ENCODE data around the gene PNP.
"Not testable (repeated sequence)": the region's sequence is repeated elsewhere in the genome, so short reads cannot be mapped to it uniquely, and the experiment has no call there.

PNP gene

DNA sequence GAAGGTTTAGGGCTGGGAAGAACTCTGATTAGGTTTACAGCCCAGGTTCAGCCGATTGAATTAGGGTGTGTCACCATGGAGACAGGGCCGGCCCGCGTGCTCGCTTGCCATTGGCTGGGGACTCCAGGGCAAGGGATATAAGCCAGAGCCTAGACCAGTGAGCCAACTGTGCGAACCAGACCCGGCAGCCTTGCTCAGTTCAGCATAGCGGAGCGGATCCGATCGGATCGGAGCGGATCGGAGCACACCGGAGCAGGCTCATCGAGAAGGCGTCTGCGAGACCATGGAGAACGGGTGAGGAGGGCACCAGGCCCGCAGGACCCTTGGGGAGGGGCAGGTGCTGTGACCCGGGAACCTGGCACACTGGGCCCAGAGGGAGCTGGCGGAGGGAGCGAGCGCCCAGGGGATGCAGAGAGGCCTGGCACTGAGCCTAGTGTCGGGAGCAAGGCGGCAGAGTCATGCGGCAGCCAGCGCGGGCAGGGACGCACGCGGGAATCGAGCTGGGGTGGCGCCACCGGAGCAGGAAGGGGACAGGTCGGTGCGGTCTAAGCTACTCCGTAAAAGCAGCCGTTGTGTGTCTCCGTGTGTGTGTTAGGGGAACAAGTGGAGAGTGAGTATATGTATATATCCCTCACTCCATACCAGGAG, at the start of gene PNP:
TSS of gene PNP (plus strand) at position 165 of the 648 bp plus-strand sequence. CDS start at position 284, 119 bp downstream.
- peak; percentile 30 to 92 (median 78) for DNase-seq

DNA sequence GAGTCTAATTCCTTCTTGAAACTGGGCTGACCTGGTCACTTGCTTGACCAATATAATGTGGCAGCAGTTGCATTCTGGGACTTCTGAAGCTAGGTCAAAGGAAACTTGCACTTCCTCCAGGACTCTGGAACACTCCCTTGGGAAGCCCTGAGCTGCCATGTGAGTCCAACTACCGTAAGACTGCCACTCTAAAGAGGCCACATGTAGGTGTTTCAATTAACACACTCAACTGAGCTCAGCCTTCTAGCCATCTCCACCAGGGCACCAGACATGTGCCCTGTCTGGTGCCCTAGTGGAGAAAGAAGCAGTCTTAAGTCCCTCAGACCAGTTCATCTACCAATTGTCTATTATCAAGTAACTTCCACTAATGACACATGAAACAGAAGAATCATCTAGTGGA, 49.8 kb upstream of the PNP start:
- no peak for DNase-seq

DNA sequence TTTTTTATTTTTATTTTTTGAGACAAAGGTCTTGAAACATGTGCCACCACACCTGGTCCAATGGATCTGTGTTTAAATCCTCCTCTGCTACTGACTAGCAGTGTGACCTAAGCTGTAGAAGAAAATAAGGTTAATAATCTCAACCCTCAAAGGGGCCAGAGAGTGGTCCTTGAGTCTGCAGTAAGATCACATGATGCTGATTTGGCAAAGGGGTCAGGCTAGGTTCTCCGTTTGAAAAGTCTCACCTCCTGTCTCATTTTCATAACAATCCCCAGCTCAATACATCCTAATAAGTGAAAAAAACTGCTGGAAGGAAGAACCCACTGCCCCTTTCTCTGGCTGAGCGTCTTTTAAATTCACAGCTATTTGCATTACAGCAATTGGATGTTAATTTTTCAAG, 47.9 kb upstream of the PNP start:
- DNase-seq: no peak

DNA sequence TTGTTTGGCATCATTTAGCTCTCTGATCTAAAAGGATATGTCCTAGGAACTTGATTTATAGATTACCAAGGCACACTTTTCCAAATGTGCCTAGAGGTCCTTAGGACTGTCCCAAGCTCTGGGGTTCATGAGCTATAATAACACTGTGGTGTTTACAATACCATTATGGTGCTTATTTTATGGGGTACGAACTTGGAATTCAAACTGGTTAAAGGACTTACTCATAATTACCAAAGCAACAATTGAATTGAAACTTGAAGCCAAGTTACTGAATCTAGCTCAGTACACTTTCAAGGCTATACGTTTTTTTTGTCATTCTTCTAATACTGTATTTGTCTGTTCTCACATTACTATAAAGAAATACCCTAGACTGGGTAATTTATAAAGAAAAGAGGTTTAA, 46.3 kb upstream of the PNP start:
- no peak for DNase-seq

DNA sequence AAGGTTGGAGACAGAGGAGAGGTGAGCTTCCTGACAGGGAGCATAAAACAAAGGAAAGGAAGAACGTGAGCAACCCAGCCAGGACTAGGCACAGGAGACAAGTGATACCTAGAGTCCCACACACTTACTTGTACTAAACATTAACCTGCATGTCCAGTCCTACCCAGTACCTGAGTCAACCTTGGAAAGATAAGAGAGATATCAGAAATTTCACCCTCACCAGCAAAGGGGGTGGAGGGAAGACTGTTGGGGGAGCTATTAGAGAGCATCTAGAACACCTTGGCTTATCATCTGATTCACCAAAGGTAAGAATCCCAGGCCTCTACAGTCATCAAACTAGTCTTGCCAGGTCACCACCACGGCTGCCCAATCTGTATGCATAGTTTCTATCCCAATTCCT, 44.4 kb upstream of the PNP start:
- DNase-seq: no peak

DNA sequence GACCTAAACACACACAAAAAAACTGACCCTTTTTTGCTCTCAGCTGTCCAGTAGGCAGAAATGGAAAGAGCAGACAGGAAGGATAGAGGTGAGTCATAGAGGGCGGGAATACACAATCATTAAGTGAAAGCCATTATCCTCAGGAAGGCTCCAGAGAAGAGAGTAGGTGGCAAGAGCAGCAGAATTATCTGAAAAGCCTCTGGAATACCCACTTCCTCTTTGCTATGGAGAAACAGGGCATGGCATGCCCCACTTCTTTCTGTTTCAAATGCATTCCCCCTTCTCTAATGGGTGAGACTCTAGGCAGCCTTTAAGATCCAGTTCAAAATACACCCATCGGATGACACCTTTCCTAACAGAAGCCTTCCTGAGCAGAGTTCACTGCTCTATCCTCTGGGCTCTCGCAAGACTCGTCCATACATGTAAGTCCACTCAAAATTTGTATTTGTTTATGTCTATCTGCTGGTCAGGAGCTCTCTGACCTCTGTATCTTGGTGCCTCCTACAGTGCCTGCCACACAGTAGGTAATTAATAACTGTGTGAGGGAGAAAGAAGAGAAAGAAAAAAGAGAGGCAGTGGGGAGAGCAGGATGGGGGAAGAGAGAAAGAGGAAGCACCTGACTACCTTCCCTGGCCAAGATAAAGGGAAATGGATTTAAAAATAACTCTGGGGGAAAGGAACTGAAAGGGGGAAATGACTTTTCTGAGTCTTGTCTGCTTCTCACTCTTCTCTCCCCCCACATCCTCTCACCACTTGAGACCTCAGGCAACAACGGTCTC, 41.8 kb upstream of the PNP start:
- peak in 1 of 51 donors; percentile 13 for DNase-seq

DNA sequence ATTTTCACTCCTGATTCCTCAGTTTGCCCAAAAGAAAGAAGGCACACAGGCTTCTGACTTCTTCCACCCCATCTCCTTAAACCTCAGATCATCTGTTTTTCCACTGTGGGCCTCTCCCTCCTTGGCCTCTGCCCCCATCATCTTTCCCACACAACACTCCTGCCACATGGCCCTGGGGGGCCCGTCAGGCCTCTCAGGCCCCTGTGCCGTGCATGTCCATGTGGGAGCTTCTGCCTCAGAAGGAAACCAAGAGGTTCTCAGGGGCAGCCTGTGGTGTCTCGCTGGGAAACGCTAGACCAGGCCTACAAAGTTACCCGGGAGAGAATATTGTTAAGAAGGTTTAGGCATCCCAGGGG, 41.2 kb upstream of the PNP start:
- DNase-seq: no peak

DNA sequence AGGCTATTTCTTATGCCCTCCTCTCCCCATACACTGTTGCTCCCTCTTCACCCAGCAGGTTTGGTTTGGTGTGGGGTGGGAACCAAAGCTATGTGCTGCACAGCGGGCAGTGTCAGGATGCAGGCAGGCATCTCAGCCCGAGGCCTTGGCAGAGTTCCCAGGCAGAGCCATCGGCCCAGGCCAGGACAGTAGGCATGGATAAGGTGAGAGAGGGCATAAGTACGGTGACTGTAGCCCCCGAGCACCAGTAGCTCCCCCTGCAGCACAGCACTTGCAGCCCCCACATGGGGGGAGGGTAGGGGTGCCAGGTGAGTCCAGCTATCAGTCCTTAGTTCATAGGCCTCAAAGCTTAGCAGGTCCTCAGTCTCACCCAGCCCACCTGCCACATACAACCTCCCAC, 40.4 kb upstream of the PNP start:
- no peak for DNase-seq

DNA sequence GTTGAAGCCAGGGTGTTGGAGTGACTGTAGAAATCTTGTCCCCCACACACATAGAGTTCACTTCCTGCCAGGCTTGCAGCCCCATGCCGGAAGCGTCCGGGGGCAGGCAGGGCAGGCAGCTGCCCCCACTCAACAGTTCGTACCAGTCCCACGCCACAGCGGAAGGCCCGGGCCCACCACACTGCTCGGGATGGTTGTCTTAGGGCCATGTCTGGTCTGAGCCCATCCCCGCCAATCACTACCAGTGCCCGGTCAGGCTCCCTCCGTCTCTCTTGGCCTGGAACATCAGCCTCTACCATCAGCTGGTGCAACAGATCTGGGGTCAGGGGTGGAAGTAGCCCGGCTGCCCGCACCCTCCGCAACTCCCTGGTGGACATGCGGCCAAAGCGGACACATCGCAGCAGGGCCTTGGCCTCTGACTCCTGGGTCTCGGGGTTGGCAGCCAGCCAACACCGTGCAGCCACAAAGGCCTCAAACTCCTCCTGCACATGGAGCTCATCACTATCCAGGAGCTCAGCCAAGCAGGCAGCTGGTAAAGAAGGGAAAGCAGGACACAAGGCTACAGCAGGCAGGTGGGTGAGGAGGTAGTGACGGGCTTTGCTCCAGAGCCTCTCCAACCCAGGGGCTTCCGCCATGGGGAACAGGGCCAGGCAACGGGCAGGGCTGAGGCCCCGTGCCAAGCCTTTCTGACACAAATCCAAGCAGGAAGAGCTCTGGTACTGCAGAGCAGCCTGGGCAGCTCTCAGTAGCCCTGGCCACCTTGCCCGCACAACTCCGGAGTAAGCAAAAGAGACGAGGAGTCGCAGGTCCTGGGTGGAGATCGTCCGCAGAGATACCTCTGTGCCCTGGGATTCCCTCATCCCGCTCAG, 39.2 kb upstream of the PNP start:
- DNase-seq: peak in 31 of 51 donors; percentile 3 to 60 (median 34)

DNA sequence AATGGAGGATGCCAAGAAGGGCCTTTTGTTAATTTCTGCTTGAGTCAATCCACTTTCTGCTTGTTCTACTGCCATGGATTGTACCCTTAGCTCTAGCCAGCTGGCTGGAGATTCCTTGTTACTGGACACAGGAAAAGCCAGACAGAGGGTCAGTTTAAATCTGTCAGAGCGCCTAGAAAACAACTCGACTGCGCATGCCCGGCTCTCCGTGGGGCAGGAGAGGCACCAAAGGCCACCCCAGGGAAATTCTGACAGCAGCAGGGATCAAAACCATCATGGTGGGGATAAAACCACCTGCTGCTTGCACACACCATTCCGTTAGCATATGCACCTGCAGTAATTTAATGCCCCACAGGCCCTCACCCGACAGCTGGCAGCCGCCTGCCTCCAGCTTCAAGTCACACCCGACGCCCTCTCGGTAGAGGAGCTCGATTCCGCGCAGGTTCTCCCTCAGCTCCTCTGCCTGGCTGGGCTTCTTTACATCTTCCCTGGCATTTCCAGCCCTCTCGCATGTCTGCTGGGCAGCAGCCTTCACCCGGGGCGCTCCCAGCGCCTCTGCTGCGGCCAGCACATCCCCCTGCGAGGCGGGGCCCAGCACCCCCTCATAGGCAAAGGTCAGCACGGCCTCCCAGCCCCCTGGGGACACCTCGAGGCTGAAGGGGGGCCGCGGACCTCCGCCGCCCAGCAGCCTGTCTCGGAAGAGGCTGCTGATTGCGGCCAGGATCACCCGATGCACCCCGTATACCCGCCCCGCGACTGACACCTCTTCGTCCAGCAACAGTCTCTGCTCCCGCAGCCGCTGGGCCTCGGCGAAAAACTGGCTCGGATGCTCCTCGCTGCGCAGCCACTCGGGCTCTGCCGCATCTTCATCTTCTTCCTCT, 34.3 kb upstream of the PNP start:
- DNase-seq: peak in 47 of 51 donors; percentile 19 to 82 (median 66)

DNA sequence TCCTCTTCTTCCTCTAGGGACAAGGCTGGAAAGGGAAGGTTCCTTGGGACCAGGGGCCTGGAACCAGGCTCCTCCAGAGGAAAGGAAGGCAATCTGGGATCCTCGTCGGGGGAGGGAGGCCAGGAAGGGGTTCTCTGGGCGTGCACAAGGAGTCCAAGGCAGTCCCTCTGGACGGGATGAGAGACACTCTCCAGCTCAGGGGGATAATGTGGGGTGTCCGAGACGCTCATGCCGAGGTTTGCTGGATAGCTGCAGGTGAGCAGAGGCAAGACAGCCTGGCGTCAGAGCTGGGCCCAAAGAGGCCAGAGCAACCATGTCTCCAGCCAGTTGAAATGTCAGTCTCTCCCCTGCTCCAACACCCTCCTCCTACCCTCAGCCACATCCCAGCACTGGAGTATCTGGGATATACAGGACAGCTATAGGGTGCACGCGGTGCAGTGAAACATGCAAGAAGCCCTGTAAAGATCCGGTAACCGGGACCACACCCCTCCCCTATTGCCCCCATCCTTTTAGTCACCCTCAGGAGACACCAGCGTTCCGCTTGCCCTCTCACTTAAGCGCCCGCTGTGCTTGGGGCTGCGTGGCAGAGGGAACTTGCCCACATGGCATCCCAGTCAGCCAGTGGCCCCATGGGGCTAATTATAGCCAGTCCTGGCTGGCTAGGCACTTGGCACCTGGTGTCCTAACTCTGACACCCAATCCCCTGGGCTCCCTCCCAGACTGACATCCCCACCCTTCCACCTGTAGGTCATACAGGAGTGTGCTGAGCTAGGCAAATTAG, 33.4 kb upstream of the PNP start, which contains the start of gene KLHL33:
TSS of gene KLHL33 (minus strand) at position 585 of the 781 bp plus-strand sequence. CDS start at position 230, 355 bp downstream.
- DNase-seq: peak in 1 of 51 donors; percentile 5

DNA sequence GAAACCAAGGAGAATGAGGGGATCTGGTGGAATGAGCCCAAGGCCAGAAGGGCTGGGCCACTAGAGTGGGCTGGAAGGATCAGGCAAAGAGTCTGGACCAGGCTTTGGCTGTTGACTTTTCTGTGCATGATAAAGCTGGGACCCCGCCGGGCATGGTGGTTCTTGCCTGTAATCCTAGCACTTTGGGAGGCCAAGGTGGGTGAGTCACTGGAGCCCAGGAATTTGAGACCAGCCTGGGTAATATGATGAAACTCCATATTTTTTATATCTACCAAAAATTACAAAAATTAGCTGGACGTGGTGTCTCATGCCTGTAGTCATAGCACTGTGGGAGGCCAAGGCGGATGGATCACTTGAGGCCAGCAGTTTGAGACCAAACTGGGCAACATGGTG, 32.8 kb upstream of the PNP start:
- no peak for DNase-seq

DNA sequence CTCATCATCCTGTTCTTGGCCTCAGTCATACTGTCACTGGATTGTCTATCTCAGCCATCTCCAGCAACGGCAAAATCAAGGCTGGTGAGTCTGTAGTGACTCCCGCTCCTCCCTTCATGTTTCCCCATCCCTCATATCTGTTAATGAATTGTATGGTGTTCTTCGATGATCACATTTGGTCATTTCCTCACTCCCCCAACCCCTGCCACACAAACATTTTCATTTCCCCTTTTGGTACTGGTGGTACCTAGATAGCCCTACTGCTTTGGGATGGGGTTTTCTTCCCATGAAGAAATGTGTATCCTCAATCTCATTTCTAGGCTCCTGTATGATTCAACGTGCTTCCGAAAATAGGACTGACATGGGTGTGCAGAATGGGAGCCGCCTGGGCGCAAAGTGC, 30.5 kb upstream of the PNP start:
- no peak for DNase-seq

DNA sequence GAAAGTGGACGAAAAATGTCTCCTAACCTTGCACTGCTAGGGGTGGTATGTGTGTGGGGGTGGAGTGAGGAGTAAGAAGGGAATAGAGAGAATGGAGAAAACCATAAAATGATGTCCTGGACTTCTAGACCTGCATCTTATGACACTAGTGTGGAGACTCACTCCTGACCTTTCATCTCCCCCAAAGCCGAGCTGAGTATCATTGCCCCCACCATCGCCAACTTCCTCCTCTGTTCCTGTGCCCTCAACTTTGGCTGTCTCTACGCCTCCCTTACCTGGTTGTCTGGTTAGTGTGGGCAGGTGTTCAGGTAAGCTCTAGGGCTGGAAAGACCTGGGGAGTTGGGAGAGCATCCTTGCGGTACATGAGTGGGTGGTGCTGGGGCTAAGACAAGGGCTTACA, 28.7 kb upstream of the PNP start:
- no peak for DNase-seq

DNA sequence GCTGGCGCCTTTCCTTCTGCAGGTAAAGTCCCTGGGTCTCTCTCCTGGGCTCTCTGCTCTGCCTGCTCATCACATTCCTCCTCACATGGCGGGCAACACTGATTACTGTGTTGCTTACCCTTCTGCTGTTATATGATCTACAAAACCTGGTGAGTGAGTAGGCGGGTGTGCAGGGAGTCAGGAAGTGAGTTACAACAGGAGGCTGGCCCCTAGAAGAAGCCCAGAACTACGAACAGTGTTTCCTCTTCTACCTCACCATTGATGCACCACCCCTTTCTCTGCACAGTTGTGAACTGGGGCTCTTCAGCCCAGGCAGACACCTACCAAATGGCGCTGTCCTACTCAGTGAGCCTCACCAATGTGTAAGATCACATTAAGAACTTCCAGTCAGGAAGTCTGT, 28.3 kb upstream of the PNP start:
- no peak for DNase-seq

DNA sequence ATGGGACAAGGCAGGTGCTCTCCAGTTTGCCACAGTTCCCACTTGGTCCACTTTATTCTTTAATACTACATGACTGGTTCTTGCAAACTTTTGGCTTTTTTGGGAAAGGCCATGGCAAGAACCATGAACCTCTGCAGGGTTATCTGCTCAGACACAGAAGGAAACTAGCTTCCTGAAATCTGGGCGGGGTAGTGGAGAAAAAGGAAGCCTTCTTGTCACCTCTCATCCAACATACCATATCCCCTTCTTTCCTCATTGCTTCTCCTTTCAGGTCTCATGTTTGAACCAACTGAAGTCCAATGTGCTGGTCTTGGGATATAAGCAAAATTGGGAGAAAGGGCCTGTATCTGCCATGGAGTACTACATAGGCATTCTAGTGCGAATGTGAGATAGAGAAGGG, 27.7 kb upstream of the PNP start:
- no peak for DNase-seq

DNA sequence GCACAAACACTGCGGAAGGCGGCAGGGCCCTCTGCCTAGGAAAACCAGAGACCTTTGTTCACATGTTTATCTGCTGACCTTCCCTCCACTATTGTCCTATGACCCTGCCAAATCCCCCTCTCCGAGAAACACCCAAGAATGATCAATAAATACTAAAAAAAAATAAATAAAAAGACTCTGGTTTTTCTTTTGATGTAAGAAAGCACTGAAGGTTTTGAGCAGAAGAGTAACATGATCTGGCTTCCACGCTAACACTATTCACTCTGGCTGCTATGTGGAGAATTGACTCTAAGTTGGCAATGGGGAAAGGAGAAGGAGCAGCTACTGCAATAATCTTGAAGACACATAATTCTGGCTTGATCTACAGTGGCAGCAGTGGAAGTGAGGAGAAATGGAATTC, 25.6 kb upstream of the PNP start:
- not testable (repeated sequence) for DNase-seq

DNA sequence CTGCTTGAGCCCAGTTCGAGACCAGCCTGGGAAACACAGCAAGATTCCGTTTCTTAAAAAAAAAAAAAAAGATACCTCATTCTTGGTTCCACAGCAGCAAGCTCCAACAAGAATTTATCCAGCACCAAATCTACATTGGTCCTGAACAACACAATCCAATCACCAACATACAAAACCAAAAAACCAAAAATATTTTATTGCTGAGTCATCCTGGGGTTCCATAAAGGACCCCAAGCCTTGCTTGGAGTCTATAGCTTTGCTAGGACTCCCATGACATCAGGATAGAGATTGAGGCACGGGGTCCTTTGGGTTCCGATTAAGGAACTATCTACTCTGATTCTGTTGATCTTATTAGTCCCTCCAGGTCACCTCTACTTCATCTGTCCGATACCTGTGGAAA, 22.3 kb upstream of the PNP start:
- no peak for DNase-seq

DNA sequence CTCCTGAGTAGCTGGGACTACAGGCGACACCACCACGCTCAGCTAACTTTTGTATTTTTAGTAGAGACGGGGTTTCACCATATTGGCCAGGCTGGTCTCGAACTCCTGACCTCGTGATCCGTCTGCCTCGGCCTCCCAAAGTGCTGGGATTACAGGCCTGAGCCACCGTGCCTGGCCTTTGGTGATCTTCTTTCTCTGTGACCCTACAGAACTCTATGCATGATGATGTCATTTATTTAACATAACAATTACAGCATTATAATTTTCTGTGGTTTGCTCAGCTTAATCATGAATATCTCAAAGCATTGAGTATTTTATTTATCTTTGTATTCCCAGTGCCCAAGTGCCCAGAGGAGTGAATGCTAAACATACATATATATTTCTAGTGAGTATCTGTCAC, 16.4 kb upstream of the PNP start:
- DNase-seq: not testable (repeated sequence)
